Non-pigmented ciliary epithelial cell (primary cell): Measurements from ENCODE around the gene PRTFDC1.

Source experiments
- DNase-seq: peaks from one replicate; pipeline ENCODE4 v3.0.0-alpha.2; 2010; ENCODE audit warnings: low read depth

PRTFDC1 gene

GRCh38 chr10:24872049-24872789 lies 80.2 kb downstream of the PRTFDC1 start:
- DNase-seq: no peak

- no peak for DNase-seq
These were observed 81.1 kb downstream of the PRTFDC1 start for GRCh38 chr10:24871011-24871935.

GRCh38 chr10:24869354-24870015 lies 82.9 kb downstream of the PRTFDC1 start:
- DNase-seq: no peak

GRCh38 chr10:24866604-24867583 lies 85.5 kb downstream of the PRTFDC1 start:
- peak; percentile 55 for DNase-seq

GRCh38 chr10:24865783-24866182 lies 86.6 kb downstream of the PRTFDC1 start:
- DNase-seq: no peak

- no peak for DNase-seq
These were observed 89.8 kb downstream of the PRTFDC1 start for GRCh38 chr10:24862589-24862988.

- DNase-seq: no peak
These were observed 93.8 kb downstream of the PRTFDC1 start for GRCh38 chr10:24858288-24859270.

- no peak for DNase-seq
These were observed 95.2 kb downstream of the PRTFDC1 start for GRCh38 chr10:24857031-24857725.

- no peak for DNase-seq
These were observed 98.2 kb downstream of the PRTFDC1 start for GRCh38 chr10:24854256-24854655.

GRCh38 chr10:24853661-24854060 lies 98.7 kb downstream of the PRTFDC1 start:
- DNase-seq: no peak

GRCh38 chr10:24851629-24852028 lies 100.8 kb downstream of the PRTFDC1 start:
- DNase-seq: no peak

- DNase-seq: no peak
These were observed 101.6 kb downstream of the PRTFDC1 start for GRCh38 chr10:24850727-24851296.

- no peak for DNase-seq
These were observed 102.7 kb downstream of the PRTFDC1 start for GRCh38 chr10:24849501-24850299.

GRCh38 chr10:24849051-24849450 lies 103.4 kb downstream of the PRTFDC1 start:
- no peak for DNase-seq

GRCh38 chr10:24848195-24848594 lies 104.2 kb downstream of the PRTFDC1 start:
- no peak for DNase-seq

- no peak for DNase-seq
These were observed 105.0 kb downstream of the PRTFDC1 start for GRCh38 chr10:24847112-24848070.

GRCh38 chr10:24844742-24845141 lies 107.7 kb downstream of the PRTFDC1 start:
- no peak for DNase-seq
